Transverse colon (tissue), 4 donors: Measurements from ENCODE around the gene PRKG1. TPM values are rescaled to one million over a fixed set of nuclear protein-coding genes. Genes with fewer than 3 reads are reported as not detected.

Experiments
- DNase-seq: peaks from one replicate; pipeline ENCODE4 v3.0.0-alpha.2; 2019
- H3K27ac ChIP-seq, 4 donors: fragments of 200-600 bp; sonication (generic); 2 replicates each; pipeline ENCODE4 v1.5.1; 2016 to 2018; ENCODE audit warnings: inconsistent platforms in 4 of 4
- H3K27me3 ChIP-seq: fragments of 200-600 bp; sonication (generic); 2 replicates; pipeline ENCODE4 v1.5.1; 2017; ENCODE audit warnings: inconsistent platforms
- H3K36me3 ChIP-seq, 4 donors: fragments of 200-600 bp; sonication (generic); 2 replicates each; pipeline ENCODE4 v1.5.1; 2017 to 2019; ENCODE audit warnings: inconsistent platforms in 4 of 4
- H3K4me1 ChIP-seq, 4 donors: fragments of 200-600 bp; sonication (generic); 2 replicates each; pipeline ENCODE4 v1.5.1; 2017 to 2020; ENCODE audit warnings: inconsistent platforms in 4 of 4
- H3K4me3 ChIP-seq, 4 donors: fragments of 200-600 bp; sonication (generic); 1 replicate in 1 of 4; 2 replicates in 3 of 4; pipeline versions ENCODE4 v1.5.1 to v1.6.1; 2017 to 2019; ENCODE audit warnings: inconsistent platforms in 4 of 4
- H3K9me3 ChIP-seq, 2 donors: fragments of 200-600 bp; sonication (generic); 2 replicates each; pipeline ENCODE4 v1.5.1; 2017 to 2019; ENCODE audit warnings: inconsistent platforms in 2 of 2
- CTCF ChIP-seq, 5 experiments: fragments of 200-600 bp in 3 of 5; fragments of 450-650 bp in 2 of 5; sonication (generic) in 3 of 5; IDR thresholded peaks; 1 replicate in 2 of 5; 2 replicates in 3 of 5; pipeline ENCODE4 v1.5.1; 2016 to 2017; ENCODE audit warnings: antibody characterized with exemption in 5 of 5, inconsistent platforms in 3 of 5, mild to moderate bottlenecking in 2 of 5, moderate library complexity in 1 of 5
- EP300 ChIP-seq: sonication (generic); formaldehyde crosslinking; IDR thresholded peaks from one replicate; pipeline ENCODE4 v1.6.1; 2017; ENCODE audit warnings: antibody characterized with exemption, low read depth
- POLR2A ChIP-seq: fragments of 450-650 bp; IDR thresholded peaks from one replicate; pipeline ENCODE4 v1.6.1; 2016; ENCODE audit warnings: antibody characterized with exemption, mild to moderate bottlenecking, moderate library complexity
- POLR2AphosphoS5 ChIP-seq, 3 donors: sonication (generic); formaldehyde crosslinking; IDR thresholded peaks; one replicate each; pipeline ENCODE4 v1.6.1; 2016; ENCODE audit warnings: antibody characterized with exemption in 3 of 3
- WGBS, 2 donors: methylation state at CpG; one replicate each; pipeline ENCODE4 v1.1.5; 2018; ENCODE audit warnings: low coverage in 1 of 2; 5-methylcytosine and 5-hydroxymethylcytosine counted together
- in situ Hi-C, 4 donors: fragments of 200-750 bp; cut with MboI; loops; one replicate each; pipeline versions ENCODE4 v1.15.0 to v1.15.1; 2017; ENCODE audit warnings: low sequenced_read_pairs in 3 of 4, low pct_ligation_motif_present in 1 of 4, low pct_unique_long_range_greater_than_20kb in 1 of 4
- intact Hi-C: fragments of 100-400 bp; cut with DNase I; formaldehyde crosslinking; loops from one replicate; pipeline ENCODE4 v1.15.1; 2023; ENCODE audit warnings: low total_unique reads
- total RNA-seq, 4 donors: library from RNA; depleted of rRNA; stranded (reverse); fragments of >200 nt; gene quantifications; one replicate each; pipeline ENCODE4 v1.1.0, GENCODE V29; 2016

Gene PRKG1
- total RNA-seq, 4 donors from 2014 or later: 17.6 to 30.6 (median 26.9) TPM

- in situ Hi-C loops: no loop called here
- H3K27ac ChIP-seq: peak overlapping the region in 3 of 4 donors; percentile 38 to 89 (median 42)
Measured at GRCh38 chr10:51079331-51079730, 5.0 kb downstream of the PRKG1 start.

GRCh38 chr10:51079766-51080165 lies 5.5 kb downstream of the PRKG1 start:
- no peaks in the 10 kb centered on the region for H3K9me3 ChIP-seq
- DNase-seq: no peak
- in situ Hi-C loops: no loop called here
- H3K36me3 ChIP-seq: no peaks in the 10 kb centered on the region
- H3K4me3 ChIP-seq: no peak overlapping the region
- H3K4me1 ChIP-seq: peaks cover 0 to 21% (median 3%) of the 10 kb centered on the region in 4 donors
- H3K27me3 ChIP-seq: peaks cover 3% of the 10 kb centered on the region
- 76 to 82% methylated on average over 3 of the region's 3 CpGs for WGBS, 2 donors
- TF ChIP-seq POLR2A (no peak), POLR2AphosphoS5 (IDR thresholded peaks at IDR 0.05) (no peak), EP300 (no peak), CTCF (IDR thresholded peaks at IDR 0.05) (no peak)
- peak overlapping the region in 3 of 4 donors; percentile 38 to 89 (median 42) for H3K27ac ChIP-seq
- intact Hi-C loops: no loop called here

More at GRCh38 chr10:51079331-51079730, 5.0 kb downstream of the PRKG1 start:
- no peak for DNase-seq
- intact Hi-C loops: no loop called here
- Histone ChIP-seq H3K4me1 (peaks cover 0 to 24% (median 3%) of the 10 kb centered on the region in 4 donors), H3K36me3 (no peaks in the 10 kb centered on the region), H3K27me3 (peaks cover 7% of the 10 kb centered on the region), H3K9me3 (no peaks in the 10 kb centered on the region), H3K4me3 (no peak overlapping the region)
- TF ChIP-seq POLR2A (no peak), CTCF (IDR thresholded peaks at IDR 0.05) (no peak), EP300 (no peak), POLR2AphosphoS5 (IDR thresholded peaks at IDR 0.05) (no peak)
- WGBS, 2 donors: 78% methylated on average over 1 of the region's 1 CpG

GRCh38 chr10:51080311-51081006 lies 6.2 kb downstream of the PRKG1 start:
- in situ Hi-C loops: no loop called here
- WGBS, 2 donors: 54 to 66% methylated on average over 5 of the region's 5 CpGs
- intact Hi-C loops: no loop called here

GRCh38 chr10:51082857-51083256 lies 8.6 kb downstream of the PRKG1 start:
- no peak for DNase-seq
- H3K9me3 ChIP-seq: no peaks in the 10 kb centered on the region
- H3K27me3 ChIP-seq: no peaks in the 10 kb centered on the region
- peak overlapping the region; percentile 67 to 77 (median 72) for H3K27ac ChIP-seq
- no peak overlapping the region for H3K4me3 ChIP-seq
- TF ChIP-seq EP300 (no peak), CTCF (IDR thresholded peaks at IDR 0.05) (no peak), POLR2AphosphoS5 (IDR thresholded peaks at IDR 0.05) (no peak), POLR2A (no peak)
- H3K4me1 ChIP-seq: peaks cover 0 to 14% (median 3%) of the 10 kb centered on the region in 4 donors
- in situ Hi-C loops: no loop called here
- H3K36me3 ChIP-seq: no peaks in the 10 kb centered on the region
- intact Hi-C loops: no loop called here

More at GRCh38 chr10:51080311-51081006, 6.2 kb downstream of the PRKG1 start:
- H3K36me3 ChIP-seq: no peaks in the 10 kb centered on the region
- H3K4me3 ChIP-seq: no peak overlapping the region
- TF ChIP-seq POLR2A (no peak), POLR2AphosphoS5 (IDR thresholded peaks at IDR 0.05) (no peak), EP300 (no peak), CTCF (IDR thresholded peaks at IDR 0.05) (no peak)
- peak overlapping the region in 3 of 4 donors; percentile 17 to 89 (median 42) for H3K27ac ChIP-seq
- H3K4me1 ChIP-seq: peaks cover 0 to 16% (median 3%) of the 10 kb centered on the region in 4 donors
- no peaks in the 10 kb centered on the region for H3K9me3 ChIP-seq
- no peaks in the 10 kb centered on the region for H3K27me3 ChIP-seq
- no peak for DNase-seq
